CD4-positive, alpha-beta T cell treated with Interleukin-10 for 1 hour (primary cell): Measurements from ENCODE around the gene KAT2A.

Experiments used
- DNase-seq: peaks from one replicate; pipeline ENCODE4 v3.0.0-alpha.2; 2020

Gene KAT2A

GRCh38 chr17:42112552-42113176 lies 8.5 kb downstream of the KAT2A start, which contains the start of gene DHX58:
DHX58 (minus strand) TSS chr17:42112714; CDS start chr17:42111892, 822 bp downstream.
- DNase-seq, result peak; percentile 87

GRCh38 chr17:42111871-42112551 lies 9.2 kb downstream of the KAT2A start:
- peak; percentile 36 for DNase-seq

GRCh38 chr17:42111265-42111636 lies 9.9 kb downstream of the KAT2A start:
- no peak for DNase-seq

- no peak for DNase-seq
Observed at GRCh38 chr17:42110301-42111264, 10.6 kb downstream of the KAT2A start.

GRCh38 chr17:42109086-42109485 lies 12.1 kb downstream of the KAT2A start:
- no peak for DNase-seq

GRCh38 chr17:42107597-42108576 lies 13.3 kb downstream of the KAT2A start:
- DNase-seq, result peak; percentile 92

GRCh38 chr17:42107124-42107523 lies 14.0 kb downstream of the KAT2A start:
- no peak for DNase-seq

- DNase-seq, result no peak
Observed at GRCh38 chr17:42106009-42106408, 15.2 kb downstream of the KAT2A start.

GRCh38 chr17:42104264-42104663 lies 16.9 kb downstream of the KAT2A start:
- DNase-seq, result no peak

GRCh38 chr17:42103221-42103954 lies 17.8 kb downstream of the KAT2A start:
- DNase-seq, result no peak

GRCh38 chr17:42101513-42102292 lies 19.5 kb downstream of the KAT2A start:
- DNase-seq, result peak; percentile 67

- DNase-seq, result no peak
Observed at GRCh38 chr17:42098730-42099399, 22.3 kb downstream of the KAT2A start.

GRCh38 chr17:42097691-42098631 lies 23.2 kb downstream of the KAT2A start, which contains the start of gene ZNF385C:
ZNF385C (minus strand) TSS chr17:42098473; CDS start chr17:42063056, 35,417 bp downstream.
- peak; percentile 53 for DNase-seq

GRCh38 chr17:42096360-42097111 lies 24.6 kb downstream of the KAT2A start:
- no peak for DNase-seq

- no peak for DNase-seq
Observed at GRCh38 chr17:42094375-42095069, 26.6 kb downstream of the KAT2A start.

- no peak for DNase-seq
Observed at GRCh38 chr17:42092939-42093338, 28.2 kb downstream of the KAT2A start.
